HEK293 (cell line): Measurements from ENCODE around the gene PCDH9.

Experiments
- ELK4 ChIP-seq: IDR thresholded peaks from 2 replicates; pipeline ENCODE4 v1.6.1; 2011; ENCODE audit warnings: mild to moderate bottlenecking, low read depth, low read length, borderline replicate concordance
- ZBTB7A ChIP-seq: fragments of 450-650 bp; formaldehyde crosslinking; IDR thresholded peaks from 2 replicates; pipeline ENCODE4 v1.5.1; 2016; ENCODE audit warnings: low read depth, missing biosample characterization, missing genetic modification characterization

- TF ChIP-seq ELK4 (no peak), ZBTB7A (tag by site-specific recombination) (no peak)
Observed at GRCh38 chr13:67017276-67017675, 212.9 kb downstream of the PCDH9 start.
